CD14-positive monocyte (primary cell): ENCODE results near the gene APOBEC2. TPM values are rescaled to one million over a fixed set of nuclear protein-coding genes. Genes with fewer than 3 reads are reported as not detected.

Experiments
- DNase-seq, 3 donors: peaks; one replicate each; pipeline ENCODE4 v3.0.0-alpha.2; 2011 to 2022
- H2AFZ ChIP-seq: 2 replicates; pipeline ENCODE4 v1.6.0; 2012; ENCODE audit warnings: mild to moderate bottlenecking, low read depth, low read length, inconsistent platforms; ENCODE audit not compliant: insufficient read depth, poor library complexity, severe bottlenecking
- H3K27ac ChIP-seq, 2 donors: 1 replicate in 1 of 2; 2 replicates in 1 of 2; pipeline ENCODE4 v1.5.1; 2012 to 2013; ENCODE audit warnings: low read length in 2 of 2, control low read depth in 1 of 2, inconsistent platforms in 1 of 2, low read depth in 1 of 2, mild to moderate bottlenecking in 1 of 2
- H3K27me3 ChIP-seq, 2 donors: one replicate each; pipeline versions ENCODE4 v1.6.0 to v1.6.1; 2011 to 2013; ENCODE audit warnings: low read length in 2 of 2; ENCODE audit not compliant: control insufficient read depth in 2 of 2, insufficient read depth in 2 of 2
- H3K36me3 ChIP-seq, 2 donors: replicated peaks in 1 of 2; 1 replicate in 1 of 2; 2 replicates in 1 of 2; pipeline versions ENCODE4 v1.5.1 to v1.6.1; 2012 to 2013; ENCODE audit warnings: low read length in 2 of 2, control low read depth in 1 of 2, inconsistent platforms in 1 of 2, mild to moderate bottlenecking in 1 of 2; ENCODE audit not compliant: insufficient read depth in 2 of 2, control insufficient read depth in 1 of 2
- H3K4me1 ChIP-seq, 2 donors: 1 replicate in 1 of 2; 2 replicates in 1 of 2; pipeline versions ENCODE4 v1.5.1 to v1.6.1; 2012 to 2013; ENCODE audit warnings: low read length in 2 of 2, control low read depth in 1 of 2, inconsistent platforms in 1 of 2, mild to moderate bottlenecking in 1 of 2, moderate library complexity in 1 of 2; ENCODE audit not compliant: insufficient read depth in 2 of 2, control insufficient read depth in 1 of 2
- H3K4me2 ChIP-seq: replicated peaks from 2 replicates; pipeline ENCODE3; 2012; ENCODE audit warnings: low read length, moderate library complexity, mild to moderate bottlenecking; ENCODE audit not compliant: poor library complexity, severe bottlenecking; ENCODE audit errors: extremely low read depth
- H3K4me3 ChIP-seq, 3 experiments: fragments of 200-600 bp in 1 of 3; sonication (generic) in 1 of 3; replicated peaks in 1 of 3; 1 replicate in 2 of 3; 2 replicates in 1 of 3; pipeline ENCODE4 v1.5.1; 2011 to 2013; ENCODE audit warnings: low read length in 3 of 3, mild to moderate bottlenecking in 3 of 3, control low read depth in 2 of 3, low read depth in 2 of 3, inconsistent platforms in 1 of 3, moderate library complexity in 1 of 3
- H3K79me2 ChIP-seq: 2 replicates; pipeline ENCODE4 v1.6.0; 2012; ENCODE audit warnings: mild to moderate bottlenecking, control low read depth, inconsistent platforms, low read length, moderate library complexity; ENCODE audit not compliant: insufficient read depth
- H3K9ac ChIP-seq: 2 replicates; pipeline ENCODE4 v1.6.0; 2017; ENCODE audit warnings: low read length, mild to moderate bottlenecking; ENCODE audit not compliant: insufficient read depth, poor library complexity, severe bottlenecking
- H3K9me3 ChIP-seq, 2 donors: replicated peaks in 1 of 2; 1 replicate in 1 of 2; 2 replicates in 1 of 2; pipeline versions ENCODE4 v1.5.1 to v1.6.1; 2012 to 2013; ENCODE audit warnings: low read length in 2 of 2, control low read depth in 1 of 2; ENCODE audit not compliant: control insufficient read depth in 1 of 2, insufficient read depth in 1 of 2
- H4K20me1 ChIP-seq: 2 replicates; pipeline ENCODE4 v1.6.0; 2012; ENCODE audit warnings: mild to moderate bottlenecking, low read length, control low read depth, moderate library complexity; ENCODE audit not compliant: insufficient read depth
- H3K27ac Mint-ChIP-seq, 7 donors: one replicate each; pipeline ENCODE4 v1.8.0; 2020; ENCODE audit warnings: mild to moderate bottlenecking in 7 of 7, mixed read lengths in 7 of 7, moderate library complexity in 6 of 7, inconsistent platforms in 2 of 7
- H3K27me3 Mint-ChIP-seq, 3 donors: one replicate each; pipeline ENCODE4 v1.8.0; 2021 to 2022; ENCODE audit warnings: low read depth in 3 of 3, mild to moderate bottlenecking in 3 of 3, mixed read lengths in 3 of 3, moderate library complexity in 3 of 3, inconsistent platforms in 1 of 3
- H3K36me3 Mint-ChIP-seq, 2 donors: one replicate each; pipeline ENCODE4 v1.8.0; 2020; ENCODE audit warnings: mixed read lengths in 2 of 2, inconsistent platforms in 1 of 2, mild to moderate bottlenecking in 1 of 2
- H3K4me1 Mint-ChIP-seq: one replicate; pipeline ENCODE4 v1.8.0; 2020; ENCODE audit warnings: mild to moderate bottlenecking, mixed read lengths
- H3K4me3 Mint-ChIP-seq, 2 donors: one replicate each; pipeline ENCODE4 v1.8.0; 2020; ENCODE audit warnings: mild to moderate bottlenecking in 2 of 2, mixed read lengths in 2 of 2, moderate library complexity in 1 of 2
- H3K9me3 Mint-ChIP-seq, 7 donors: one replicate each; pipeline ENCODE4 v1.8.0; 2020 to 2022; ENCODE audit warnings: mixed read lengths in 7 of 7, mild to moderate bottlenecking in 6 of 7, moderate library complexity in 6 of 7, inconsistent platforms in 2 of 7
- CTCF ChIP-seq: fragments of 200-600 bp; IDR thresholded peaks from one replicate; pipeline ENCODE4 v1.8.0; 2022; ENCODE audit warnings: antibody characterized with exemption, mild to moderate bottlenecking
- WGBS: methylation state at CpG from one replicate; pipeline ENCODE4 v1.1.5; 2013; ENCODE audit warnings: missing lambda C conversion rate; ENCODE audit not compliant: insufficient coverage; 5-methylcytosine and 5-hydroxymethylcytosine counted together
- intact Hi-C, 2 donors: fragments of 100-400 bp; cut with micrococcal nuclease; formaldehyde crosslinking; loops; one replicate each; pipeline versions ENCODE4 v1.15.0 to v1.15.1; 2023
- polyA plus RNA-seq, 3 donors: library from polyadenylated mRNA; depleted of rRNA in 1 of 3; unstranded in 2 of 3; stranded (reverse) in 1 of 3; fragments of 300-500 nt in 2 of 3; fragments of >200 nt in 1 of 3; fragmentation: Illumina TruSeq in 2 of 3; gene quantifications; 1 replicate in 2 of 3; 2 replicates in 1 of 3; pipeline ENCODE4 v1.2.3, GENCODE V29; 2012 to 2021

Gene APOBEC2
- polyA plus RNA-seq, 3 donors: 0.14 to 0.42 TPM; not detected in 1

- Mint-ChIP-seq H3K4me3 (peak overlapping the region; percentile 79 to 96), H3K36me3 (no peaks in the 10 kb centered on the region), H3K27ac (peak overlapping the region in 5 of 7 donors; percentile 52 to 83 (median 61)), H3K4me1 (peaks cover 28% of the 10 kb centered on the region), H3K9me3 (peaks cover 0 to 2% (median 0%) of the 10 kb centered on the region in 7 donors), H3K27me3 (peaks cover 0 to 5% (median 4%) of the 10 kb centered on the region in 3 donors)
- no peaks in the 10 kb centered on the region for H3K27me3 ChIP-seq
- TF ChIP-seq CTCF: peak; percentile 100
- no peaks in the 10 kb centered on the region for H4K20me1 ChIP-seq
- peak overlapping the region in 1 of 2 donors; percentile 47 for H3K27ac ChIP-seq
- no peaks in the 10 kb centered on the region for H3K9me3 ChIP-seq
- peak overlapping the region; percentile 96 for H2AFZ ChIP-seq
- H3K79me2 ChIP-seq: no peaks in the 10 kb centered on the region
- peak; percentile 65 to 74 (median 70) for DNase-seq
- 5% methylated on average over 43 of the region's 45 CpGs for WGBS
- H3K4me1 ChIP-seq: peaks cover 22 to 27% of the 10 kb centered on the region in 2 donors
- peak overlapping the region; percentile 30 to 76 (median 49) for H3K4me3 ChIP-seq
- intact Hi-C loops: loop anchor here in 1 of 2 donors (1.0 kb wide), 1 partner anchor 22 kb away; no protein-coding TSS in a partner anchor
- H3K36me3 ChIP-seq: no peaks in the 10 kb centered on the region
- H3K4me2 ChIP-seq: peak overlapping the region; percentile 90
- peak overlapping the region; percentile 67 for H3K9ac ChIP-seq
Measured at GRCh38 chr6:41027799-41028560, 25.0 kb upstream of the APOBEC2 start.

- no peak for TF ChIP-seq CTCF
- DNase-seq: peak in 1 of 3 donors; percentile 20
- Mint-ChIP-seq H3K9me3 (peaks cover 0 to 2% (median 0%) of the 10 kb centered on the region in 7 donors), H3K27me3 (peaks cover 0 to 5% (median 3%) of the 10 kb centered on the region in 3 donors), H3K4me3 (peak overlapping the region; percentile 79 to 96), H3K27ac (peak overlapping the region in 4 of 7 donors; percentile 13 to 55 (median 38)), H3K36me3 (no peaks in the 10 kb centered on the region), H3K4me1 (peaks cover 28% of the 10 kb centered on the region)
- Histone ChIP-seq H4K20me1 (no peaks in the 10 kb centered on the region), H3K79me2 (no peaks in the 10 kb centered on the region), H3K36me3 (no peaks in the 10 kb centered on the region), H3K4me3 (peak overlapping the region; percentile 30 to 76 (median 49)), H3K9ac (peak overlapping the region; percentile 67), H3K4me2 (peak overlapping the region; percentile 90), H2AFZ (peak overlapping the region; percentile 96), H3K4me1 (peaks cover 22 to 27% of the 10 kb centered on the region in 2 donors), H3K27me3 (no peaks in the 10 kb centered on the region), H3K9me3 (no peaks in the 10 kb centered on the region), H3K27ac (no peak overlapping the region)
- 29% methylated on average over 4 of the region's 13 CpGs for WGBS
- intact Hi-C loops: no loop called here
Measured at GRCh38 chr6:41028561-41029412, 24.2 kb upstream of the APOBEC2 start.
